ENCODE data around the gene RFK.
A peak's percentile ranks its signal among the peaks of the same experiment; 100 is the strongest.

GRCh38 chr9:76419782-76420380 lies 25.7 kb upstream of the RFK start:
- TF ChIP-seq CTCF (conservative IDR thresholded peaks at IDR 0.05; ENCODE audit: low read length) (peak; percentile 77), EZH2phosphoT487 (IDR thresholded peaks at IDR 0.05; ENCODE audit: borderline replicate concordance) (no peak)
